Muscle layer of duodenum (tissue), 2 donors: ENCODE data around the gene KRTAP20-4.

ENCODE experiments used
- H3K27ac ChIP-seq: one replicate; pipeline ENCODE4 v1.7.0; 2013; ENCODE audit warnings: mild to moderate bottlenecking, low read length
- H3K27me3 ChIP-seq: one replicate; pipeline ENCODE4 v1.7.0; 2013; ENCODE audit warnings: low read depth, mild to moderate bottlenecking, control low read depth, low read length
- H3K36me3 ChIP-seq, 2 donors: one replicate each; pipeline ENCODE4 v1.7.0; 2013; ENCODE audit warnings: low read length in 2 of 2, control low read depth in 1 of 2, mild to moderate bottlenecking in 1 of 2; ENCODE audit not compliant: insufficient read depth in 2 of 2, control insufficient read depth in 1 of 2
- H3K4me1 ChIP-seq, 2 donors: one replicate each; pipeline ENCODE4 v1.7.0; 2013; ENCODE audit warnings: low read length in 2 of 2, mild to moderate bottlenecking in 2 of 2, control low read depth in 1 of 2, moderate library complexity in 1 of 2; ENCODE audit not compliant: insufficient read depth in 2 of 2, control insufficient read depth in 1 of 2
- H3K4me3 ChIP-seq, 2 donors: one replicate each; pipeline ENCODE4 v1.7.0; 2013; ENCODE audit warnings: low read length in 2 of 2, low read depth in 1 of 2, mild to moderate bottlenecking in 1 of 2
- H3K9me3 ChIP-seq, 2 donors: one replicate each; pipeline ENCODE4 v1.7.0; 2013; ENCODE audit warnings: low read length in 2 of 2, control low read depth in 1 of 2, mild to moderate bottlenecking in 1 of 2; ENCODE audit not compliant: control insufficient read depth in 1 of 2
- donor health status: healthy.

The KRTAP20-4 gene

DNA sequence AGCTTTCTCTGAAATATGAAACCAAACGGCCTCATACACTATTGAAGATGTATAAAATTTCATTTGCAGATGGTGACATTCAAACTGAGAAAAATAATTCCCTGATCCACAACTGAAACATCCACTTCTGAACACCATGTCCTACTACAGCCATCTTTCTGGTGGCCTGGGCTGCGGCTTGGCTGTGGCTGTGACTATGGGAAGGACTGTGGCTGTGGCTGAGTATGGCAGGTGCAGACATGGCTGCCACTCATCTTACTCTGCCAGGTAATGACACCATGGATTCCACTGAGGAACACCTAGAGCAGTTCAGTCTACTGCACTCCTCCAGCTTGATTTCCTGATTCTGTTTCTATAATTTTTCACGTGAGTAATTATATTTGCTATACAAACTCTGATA, at the start of gene KRTAP20-4:
TSS of gene KRTAP20-4 (plus strand) at position 106 of the 400 bp plus-strand sequence.
- Histone ChIP-seq H3K4me1 (no peaks in the 10 kb centered on the region), H3K4me3 (no peak within 1 kb of the TSS), H3K36me3 (no peaks in the 10 kb centered on the region), H3K27ac (no peak within 1 kb of the TSS), H3K27me3 (no peaks in the 10 kb centered on the region), H3K9me3 (no peaks in the 10 kb centered on the region)

- H3K4me3 ChIP-seq: no peak overlapping the region
- no peaks in the 10 kb centered on the region for H3K27me3 ChIP-seq
- no peaks in the 10 kb centered on the region for H3K9me3 ChIP-seq
- no peaks in the 10 kb centered on the region for H3K4me1 ChIP-seq
- H3K27ac ChIP-seq: no peak overlapping the region
- H3K36me3 ChIP-seq: no peaks in the 10 kb centered on the region
Measured at GRCh38 chr21:30577766-30578165, 42.7 kb upstream of the KRTAP20-4 start.

DNA sequence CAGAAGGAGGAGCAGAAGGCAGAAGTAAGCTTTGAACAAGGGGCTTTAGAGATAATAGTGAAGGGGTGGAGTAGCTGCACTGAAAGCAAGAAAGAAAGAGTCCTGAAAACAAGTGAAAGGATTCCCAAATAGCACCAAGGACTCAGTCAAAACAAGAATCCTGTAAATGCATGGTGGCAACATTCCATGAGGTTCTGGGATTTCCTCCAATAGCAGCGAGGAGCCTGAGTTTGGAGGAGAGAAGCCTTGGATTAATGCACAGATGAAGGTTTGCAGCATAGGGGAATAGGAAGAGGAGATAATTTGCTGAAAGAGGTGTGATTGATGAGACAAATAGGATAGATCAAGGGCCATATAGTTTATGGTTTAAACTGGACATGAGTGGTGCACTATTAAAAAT, 41.1 kb upstream of the KRTAP20-4 start:
- Histone ChIP-seq H3K36me3 (no peaks in the 10 kb centered on the region), H3K4me3 (no peak overlapping the region), H3K27ac (no peak overlapping the region), H3K9me3 (no peaks in the 10 kb centered on the region), H3K4me1 (no peaks in the 10 kb centered on the region), H3K27me3 (no peaks in the 10 kb centered on the region)

DNA sequence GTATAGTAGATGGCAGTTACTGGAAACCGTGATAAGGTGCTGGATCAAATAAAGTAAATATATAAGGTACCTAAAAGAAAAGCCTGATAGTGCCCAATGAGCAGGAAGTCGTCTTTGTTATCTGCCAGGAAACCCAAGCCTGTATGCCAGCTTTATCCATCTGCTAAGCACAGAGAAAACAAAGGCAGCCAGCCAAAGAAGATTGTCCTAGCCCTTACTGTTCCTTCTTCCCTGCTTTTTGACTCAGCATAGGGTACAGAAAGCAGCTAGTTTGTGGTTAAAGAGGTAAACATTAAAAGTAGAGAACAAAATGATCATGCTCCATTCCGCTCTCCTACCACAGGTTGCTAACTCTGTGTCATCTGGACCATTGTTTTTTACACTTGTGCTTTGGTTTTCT, 40.3 kb upstream of the KRTAP20-4 start:
- Histone ChIP-seq H3K4me1 (no peaks in the 10 kb centered on the region), H3K4me3 (no peak overlapping the region), H3K9me3 (no peaks in the 10 kb centered on the region), H3K27ac (no peak overlapping the region), H3K36me3 (no peaks in the 10 kb centered on the region), H3K27me3 (no peaks in the 10 kb centered on the region)

- H3K4me3 ChIP-seq: no peak overlapping the region
- H3K27me3 ChIP-seq: no peaks in the 10 kb centered on the region
- H3K9me3 ChIP-seq: no peaks in the 10 kb centered on the region
- no peak overlapping the region for H3K27ac ChIP-seq
- H3K4me1 ChIP-seq: no peaks in the 10 kb centered on the region
- H3K36me3 ChIP-seq: no peaks in the 10 kb centered on the region
Measured at GRCh38 chr21:30582870-30583269, 37.6 kb upstream of the KRTAP20-4 start.

- H3K4me1 ChIP-seq: no peaks in the 10 kb centered on the region
- no peak within 1 kb of the TSS for H3K27ac ChIP-seq
- peaks cover 0 to 2% of the 10 kb centered on the region in 2 donors for H3K9me3 ChIP-seq
- no peak within 1 kb of the TSS for H3K4me3 ChIP-seq
- no peaks in the 10 kb centered on the region for H3K27me3 ChIP-seq
- H3K36me3 ChIP-seq: no peaks in the 10 kb centered on the region
Measured at GRCh38 chr21:30590297-30590696, 30.1 kb upstream of the KRTAP20-4 start, which contains the start of gene KRTAP22-2. KRTAP22-2 (minus strand) TSS chr21:30590397.

- Histone ChIP-seq H3K4me1 (no peaks in the 10 kb centered on the region), H3K27ac (no peak within 1 kb of the TSS), H3K9me3 (peaks cover 0 to 2% of the 10 kb centered on the region in 2 donors), H3K27me3 (no peaks in the 10 kb centered on the region), H3K36me3 (no peaks in the 10 kb centered on the region), H3K4me3 (no peak within 1 kb of the TSS)
Measured at GRCh38 chr21:30592140-30592539, 28.3 kb upstream of the KRTAP20-4 start, which contains the start of gene KRTAP6-3. KRTAP6-3 (plus strand) TSS chr21:30592440; CDS start chr21:30592446, 6 bp downstream.

- no peak within 1 kb of the TSS for H3K27ac ChIP-seq
- no peaks in the 10 kb centered on the region for H3K36me3 ChIP-seq
- peaks cover 0 to 2% of the 10 kb centered on the region in 2 donors for H3K9me3 ChIP-seq
- H3K4me3 ChIP-seq: no peak within 1 kb of the TSS
- no peaks in the 10 kb centered on the region for H3K27me3 ChIP-seq
- no peaks in the 10 kb centered on the region for H3K4me1 ChIP-seq
Measured at GRCh38 chr21:30598802-30599201, 21.6 kb upstream of the KRTAP20-4 start, which contains the start of gene KRTAP6-2. KRTAP6-2 (minus strand) TSS chr21:30598902; CDS start chr21:30598874, 28 bp downstream.

- Histone ChIP-seq H3K4me3 (no peak within 1 kb of the TSS), H3K9me3 (no peaks in the 10 kb centered on the region), H3K27ac (no peak within 1 kb of the TSS), H3K27me3 (no peaks in the 10 kb centered on the region), H3K36me3 (no peaks in the 10 kb centered on the region), H3K4me1 (no peaks in the 10 kb centered on the region)
Measured at GRCh38 chr21:30600787-30601186, 19.6 kb upstream of the KRTAP20-4 start, which contains the start of gene KRTAP22-1. KRTAP22-1 (plus strand) TSS chr21:30601087.

- H3K27me3 ChIP-seq: no peaks in the 10 kb centered on the region
- no peaks in the 10 kb centered on the region for H3K4me1 ChIP-seq
Measured at GRCh38 chr21:30605968-30606367, 14.5 kb upstream of the KRTAP20-4 start.

DNA sequence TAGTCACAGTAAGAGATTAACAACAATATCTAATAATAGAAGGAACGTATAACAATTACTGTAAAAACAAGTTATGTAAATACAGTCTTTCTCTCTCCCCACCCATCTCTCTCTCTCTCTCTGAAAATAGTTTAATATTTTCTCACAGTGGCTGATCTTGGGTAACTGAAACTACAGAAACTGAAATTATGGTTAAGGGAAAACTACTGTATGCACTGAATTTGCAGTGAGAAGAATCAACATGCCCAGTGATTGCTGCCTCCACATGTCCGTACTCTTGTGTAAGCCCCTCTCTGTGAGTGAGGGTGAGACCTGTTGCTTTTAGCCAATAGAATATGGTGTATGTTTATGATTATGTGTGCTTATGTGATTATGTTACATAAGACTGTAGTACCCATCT, 8.3 kb upstream of the KRTAP20-4 start:
- Histone ChIP-seq H3K27me3 (no peaks in the 10 kb centered on the region), H3K4me3 (no peak overlapping the region), H3K36me3 (no peaks in the 10 kb centered on the region), H3K9me3 (peaks cover 0 to 3% of the 10 kb centered on the region in 2 donors), H3K4me1 (no peaks in the 10 kb centered on the region), H3K27ac (no peak overlapping the region)

More at GRCh38 chr21:30605968-30606367, 14.5 kb upstream of the KRTAP20-4 start:
- Histone ChIP-seq H3K4me3 (no peak overlapping the region), H3K36me3 (no peaks in the 10 kb centered on the region), H3K9me3 (no peaks in the 10 kb centered on the region), H3K27ac (no peak overlapping the region)

DNA sequence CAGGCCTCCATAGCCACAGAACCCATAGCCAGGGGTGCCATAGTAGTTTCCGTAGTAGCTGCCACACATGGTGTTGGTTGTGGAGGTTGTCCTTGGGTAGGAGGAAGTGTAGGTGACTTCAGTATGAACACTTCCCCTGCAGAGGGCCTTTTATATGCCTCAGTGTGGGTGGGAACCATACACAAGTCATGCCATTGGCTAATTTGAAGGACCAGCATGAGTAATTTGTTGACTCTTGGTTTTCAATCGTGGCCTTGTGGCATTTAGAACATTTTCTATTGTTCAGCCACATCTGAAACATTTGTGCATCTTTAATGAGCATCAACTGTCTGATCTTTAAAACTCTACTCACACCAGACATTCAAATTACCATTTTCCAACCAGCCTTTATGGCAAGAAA, 6.6 kb upstream of the KRTAP20-4 start, which contains the start of gene KRTAP6-1:
TSS of gene KRTAP6-1 (minus strand) at position 95 of the 400 bp plus-strand sequence. CDS start at position 69, 26 bp downstream.
- Histone ChIP-seq H3K27ac (no peak within 1 kb of the TSS), H3K36me3 (no peaks in the 10 kb centered on the region), H3K27me3 (no peaks in the 10 kb centered on the region), H3K9me3 (peaks cover 0 to 3% of the 10 kb centered on the region in 2 donors), H3K4me1 (no peaks in the 10 kb centered on the region), H3K4me3 (no peak within 1 kb of the TSS)
